Adipose tissue (tissue), 3 donors: Measurements from ENCODE around the gene UBE2D4. TPM values are rescaled to one million over a fixed set of nuclear protein-coding genes. Genes with fewer than 3 reads are reported as not detected.
"Not testable (repeated sequence)": the region's sequence is repeated elsewhere in the genome, so short reads cannot be mapped to it uniquely, and the experiment has no call there.

Source experiments
- H3K27ac ChIP-seq: one replicate; pipeline ENCODE4 v1.5.1; 2013; ENCODE audit warnings: low read depth, low read length
- WGBS, 3 donors: extraction: QIAGEN DNeasy Blood & Tissue Kit; methylation state at CpG; one replicate each; pipeline ENCODE4 v1.1.7; 2013; 5-methylcytosine and 5-hydroxymethylcytosine counted together
- polyA plus RNA-seq, 3 donors: library from polyadenylated mRNA; stranded (reverse); fragments of 200-250 nt; gene quantifications; one replicate each; pipeline ENCODE4 v1.2.3, GENCODE V29; 2013
- donor health status: healthy with polysubstance abuse.
- donor health status: Bipolar disorder and iron deficiency.
- donor health status: healthy.

UBE2D4 gene
- 10 to 100 TPM; 10.3 to 21.4 (median 14.8) TPM for polyA plus RNA-seq

DNA sequence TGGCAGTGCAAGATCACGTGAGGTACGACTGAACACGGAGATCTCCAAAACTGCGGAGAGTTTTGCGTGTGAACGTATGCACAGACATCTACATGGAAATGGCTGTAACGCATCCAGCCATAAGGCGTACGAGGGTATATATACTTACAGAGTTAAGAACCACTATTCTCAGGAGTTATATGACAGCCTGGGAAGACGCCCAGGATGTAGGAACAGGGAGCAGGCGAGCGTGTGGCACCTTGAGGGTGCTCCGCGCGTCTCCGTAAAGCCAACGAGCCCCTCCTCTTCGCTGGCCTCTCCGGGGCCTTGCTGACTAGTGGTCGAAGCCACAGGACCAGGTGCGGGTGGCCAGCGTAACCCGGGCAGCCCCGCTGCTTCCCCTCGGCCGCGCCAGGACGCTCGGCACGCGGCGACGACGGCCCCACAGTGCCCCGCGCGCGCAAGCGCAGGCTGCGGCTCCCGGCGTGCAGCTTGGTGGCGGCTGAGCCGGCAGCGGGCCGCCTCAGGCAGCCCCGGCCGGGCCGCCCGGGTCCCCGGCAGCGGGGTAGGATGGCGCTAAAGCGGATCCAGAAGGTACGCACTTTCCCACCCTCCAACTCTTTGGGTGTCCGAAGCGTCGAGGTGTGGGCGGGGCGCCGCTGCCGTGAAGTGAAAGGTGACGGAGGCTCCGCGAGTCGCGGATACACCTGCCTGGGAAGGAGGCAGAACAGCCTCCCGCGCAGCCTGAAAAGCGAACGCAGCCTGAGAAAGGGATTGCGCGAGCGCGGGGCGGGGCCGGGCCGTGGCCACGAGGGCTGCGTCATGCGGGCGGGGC is at the start of gene UBE2D4:
Gene UBE2D4, plus strand, starts transcription at position 453 of the 814 bp plus-strand sequence. Its CDS starts 97 bp downstream, at position 550.
- H3K27ac ChIP-seq: peak within 1 kb of the TSS; percentile 30
- 0 to 1% (median 1%) methylated on average over 71 to 82 of the region's 82 CpGs for WGBS, 3 donors

DNA sequence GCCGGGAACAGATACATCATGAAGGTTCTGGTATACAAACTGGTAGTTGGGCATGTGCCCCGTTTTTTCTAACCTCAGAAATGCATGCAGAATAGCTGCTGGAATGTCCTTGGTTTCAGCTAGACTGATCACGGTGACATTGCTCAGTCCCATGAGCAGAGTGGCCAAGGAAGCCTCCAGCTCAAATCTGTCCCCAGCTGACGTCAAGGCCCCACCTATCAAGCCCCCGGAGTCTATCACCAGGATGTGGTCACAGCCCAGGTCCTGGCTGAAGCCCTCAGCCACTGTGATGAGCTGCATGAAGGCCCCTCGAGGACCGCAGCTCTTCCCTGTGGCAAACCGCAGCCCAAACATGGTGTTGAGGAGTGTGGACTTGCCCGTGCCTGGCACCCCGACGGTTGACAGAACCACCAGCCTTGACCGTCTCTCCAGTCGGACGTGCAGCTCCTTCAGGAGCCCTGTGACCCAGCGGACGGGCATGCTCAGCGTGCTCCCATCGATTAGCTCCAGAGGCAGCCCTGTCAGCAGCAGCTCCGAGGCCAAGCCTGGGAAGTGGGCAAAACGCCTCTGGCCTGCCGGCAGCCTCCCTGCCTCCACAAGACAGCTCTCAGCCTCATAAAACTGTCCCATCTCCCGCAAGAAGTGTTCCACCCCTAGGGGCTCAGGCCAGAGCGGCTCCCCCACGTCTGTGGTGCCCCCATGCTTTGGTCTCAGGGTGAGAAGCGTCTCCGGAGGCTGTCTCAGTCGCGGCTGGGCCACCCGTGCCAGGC is 49.1 kb upstream of the UBE2D4 start:
- H3K27ac ChIP-seq: no peak overlapping the region
- WGBS, 3 donors: 91 to 93% (median 93%) methylated on average over 29 of the region's 29 CpGs

DNA sequence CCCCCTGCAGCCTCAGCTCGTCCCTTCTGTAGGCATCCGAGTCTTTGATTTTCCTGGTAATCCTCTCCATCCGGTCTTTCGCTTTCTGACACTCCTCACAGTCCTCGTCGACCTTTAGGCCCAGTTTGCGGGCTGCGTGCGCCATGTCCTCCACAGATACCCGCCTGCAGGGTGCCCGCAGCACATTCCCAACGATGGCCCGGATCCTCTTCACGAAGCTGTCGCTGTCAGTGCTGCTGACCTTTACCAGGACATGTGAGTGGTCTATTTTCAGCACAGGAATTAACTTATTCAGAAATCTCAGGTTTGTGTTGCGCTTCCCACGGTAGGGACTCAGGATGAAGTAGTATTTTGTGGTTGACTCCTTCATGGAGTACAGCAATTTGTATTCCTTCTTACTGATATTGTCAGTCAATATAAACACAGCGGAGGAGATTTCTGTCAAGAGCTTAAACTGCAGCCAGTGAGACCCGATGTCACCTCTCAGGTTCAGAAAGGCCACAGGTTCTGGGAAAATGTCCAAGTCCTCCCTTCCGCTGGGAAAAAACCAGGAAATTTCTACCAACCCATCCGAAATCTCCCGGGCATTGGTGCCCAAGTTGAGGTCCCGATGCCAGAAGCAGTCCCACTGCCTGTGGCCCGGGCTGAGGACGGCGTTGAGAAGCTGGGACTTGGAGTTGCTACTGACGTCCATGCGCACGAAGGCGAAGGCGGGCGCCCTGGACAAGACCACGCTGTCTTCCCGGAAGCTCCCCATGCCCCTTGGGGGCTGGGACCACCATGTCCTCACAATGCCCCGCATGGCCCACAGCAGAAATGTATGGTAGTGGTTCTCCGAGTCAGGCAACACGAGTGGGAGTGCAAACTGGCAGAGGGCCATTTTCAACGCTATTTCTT is 48.0 kb upstream of the UBE2D4 start:
- WGBS, 3 donors: 87 to 90% (median 89%) methylated on average over 38 of the region's 38 CpGs
- no peak overlapping the region for H3K27ac ChIP-seq

DNA sequence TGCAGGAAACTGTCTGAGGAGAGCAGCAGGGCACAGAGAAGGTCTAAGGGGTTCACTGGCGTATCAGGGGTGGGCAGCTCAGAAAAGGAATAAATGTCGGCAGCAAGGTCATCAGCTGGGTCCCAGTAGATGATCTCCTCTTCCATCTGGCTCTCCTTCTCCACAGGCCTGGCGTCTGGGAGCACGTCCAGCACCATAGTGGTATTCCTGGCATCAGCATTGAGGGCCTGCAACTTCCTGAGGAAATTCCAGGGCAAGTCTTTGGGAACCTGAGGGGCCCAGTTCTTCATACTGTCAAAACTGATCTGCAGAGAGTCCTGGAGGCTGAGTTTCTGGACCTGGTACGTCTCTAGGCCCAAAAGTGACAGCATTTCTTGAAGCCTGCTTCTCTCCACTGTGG is 47.4 kb upstream of the UBE2D4 start:
- WGBS, 3 donors: 72 to 79% (median 73%) methylated on average over 5 of the region's 5 CpGs

DNA sequence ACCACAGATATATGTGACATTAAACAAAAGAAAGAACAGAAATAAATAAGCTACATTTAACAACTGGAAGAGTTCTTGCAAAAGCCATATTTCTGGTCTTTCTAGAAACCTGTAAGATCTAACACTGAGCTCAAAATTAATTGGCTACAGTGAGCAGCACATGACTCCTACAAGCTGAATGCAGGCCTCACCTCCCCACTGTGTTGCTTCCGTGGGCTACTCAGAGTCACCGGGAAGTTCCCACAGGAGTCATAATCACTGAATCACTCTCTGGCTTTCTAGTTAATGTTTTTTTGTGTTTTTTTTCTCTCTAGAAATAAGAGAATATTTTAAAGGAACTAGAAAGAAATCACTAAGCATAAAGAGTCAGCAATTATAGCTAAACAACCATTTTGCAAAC is 46.8 kb upstream of the UBE2D4 start:
- no peak overlapping the region for H3K27ac ChIP-seq
- WGBS, 3 donors: 44 to 85% (median 74%) methylated on average over 2 of the region's 2 CpGs

More for the DNA sequence above, 47.4 kb upstream of the UBE2D4 start:
- no peak overlapping the region for H3K27ac ChIP-seq

DNA sequence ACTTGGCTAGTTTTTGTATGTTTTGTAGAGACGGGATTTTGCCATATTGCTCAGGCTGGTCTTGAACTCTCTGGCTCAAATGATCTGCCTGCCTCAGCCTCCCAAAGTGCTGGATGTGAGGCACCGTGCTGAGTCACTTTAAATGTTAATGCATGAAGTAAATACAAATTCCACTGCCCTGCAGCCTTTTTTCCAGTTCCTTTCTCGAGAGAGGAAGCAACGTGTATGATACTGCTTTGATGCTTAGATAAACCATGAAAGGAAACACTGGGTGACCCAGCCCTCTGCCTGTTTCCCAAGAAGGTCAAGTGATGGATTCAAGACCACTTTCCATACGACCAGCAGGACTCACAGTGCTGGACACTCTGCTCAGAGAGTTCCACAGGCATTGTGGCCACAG is 45.6 kb upstream of the UBE2D4 start:
- H3K27ac ChIP-seq: no peak overlapping the region
- 69 to 72% (median 70%) methylated on average over 5 of the region's 5 CpGs for whole genome bisulfite sequencing, 3 donors

DNA sequence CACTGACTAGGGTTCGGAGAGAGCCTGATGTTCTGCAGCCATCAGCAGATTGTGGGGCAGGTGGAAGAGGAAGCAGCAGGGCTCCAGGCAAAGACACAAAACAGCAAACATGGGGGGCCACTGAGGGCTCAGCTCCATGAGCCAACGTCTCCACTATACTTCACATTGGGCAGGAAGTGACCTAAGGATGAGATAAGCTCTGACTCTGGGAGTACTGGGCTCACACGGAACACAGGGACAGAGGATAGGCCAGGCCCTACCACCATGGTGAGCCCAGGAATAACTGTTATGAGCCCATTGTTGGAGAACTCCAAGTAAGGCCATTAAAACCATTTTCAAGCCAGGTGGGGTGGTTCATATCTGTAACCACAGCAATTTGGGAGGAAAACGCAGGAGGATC is 42.0 kb upstream of the UBE2D4 start:
- H3K27ac ChIP-seq: no peak overlapping the region
- 77 to 81% (median 79%) methylated on average over 4 of the region's 4 CpGs for WGBS, 3 donors

DNA sequence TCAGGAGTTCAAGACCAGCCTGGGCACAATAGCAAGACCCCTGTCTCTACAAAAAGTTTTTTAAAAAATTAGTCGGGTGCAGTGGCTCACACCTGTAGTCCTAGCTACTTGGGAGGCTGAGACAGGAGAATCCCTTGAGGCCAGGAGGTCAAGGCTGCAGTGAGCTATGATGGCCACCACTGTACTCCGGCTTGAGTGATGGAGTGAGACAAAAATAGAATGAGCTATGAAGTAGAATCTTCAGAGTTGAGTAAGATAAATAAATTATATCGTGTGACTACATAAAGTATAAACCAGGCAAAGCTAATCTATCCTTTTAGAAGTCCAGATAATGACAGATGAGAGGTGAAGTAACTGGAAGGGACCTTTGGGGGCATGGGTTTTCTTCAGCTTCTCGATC is 41.6 kb upstream of the UBE2D4 start:
- 90 to 94% (median 91%) methylated on average over 4 of the region's 4 CpGs for WGBS, 3 donors
- no peak overlapping the region for H3K27ac ChIP-seq

DNA sequence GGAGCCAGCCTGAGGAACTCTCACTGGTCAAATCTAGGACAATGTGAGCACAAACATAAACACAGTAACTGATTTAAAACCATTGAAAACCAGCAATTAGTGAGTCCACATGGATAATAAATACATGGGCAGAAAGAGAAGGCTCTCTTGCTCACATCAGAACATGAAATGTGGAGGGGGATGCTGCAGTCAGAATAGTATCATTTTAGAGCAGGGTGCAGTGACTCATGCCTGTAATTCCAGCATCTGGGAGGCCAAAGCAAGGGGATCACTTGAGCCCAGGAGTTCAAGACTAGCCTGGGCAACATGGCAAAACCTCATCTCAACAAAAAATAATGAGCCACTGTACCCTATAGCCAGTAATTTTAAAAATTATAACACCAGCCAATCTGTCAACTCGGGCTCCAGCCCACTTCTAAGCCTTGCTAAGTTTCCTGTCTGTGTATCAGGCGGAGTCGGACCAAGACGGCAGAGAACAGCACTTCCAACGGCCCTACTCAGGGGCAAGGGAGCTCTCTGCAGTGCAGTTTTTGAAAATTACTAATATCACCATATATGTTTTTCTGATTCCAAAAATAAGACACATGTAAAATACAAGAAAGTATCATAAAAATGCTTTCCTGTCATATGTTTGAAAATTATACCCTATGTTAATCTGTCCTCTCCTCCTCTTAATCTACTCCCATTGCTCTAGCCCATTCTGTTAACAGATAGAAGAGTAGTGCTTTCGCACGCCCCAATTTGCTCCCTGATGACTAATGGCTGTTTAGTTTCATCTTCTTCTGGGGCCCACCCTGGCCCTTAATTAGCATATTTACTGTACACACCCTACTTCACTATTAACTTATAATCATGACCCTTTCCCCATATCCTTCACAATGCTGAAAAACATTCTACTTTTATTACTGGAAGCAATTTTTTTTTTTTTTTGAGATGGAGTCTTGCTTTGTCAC is 37.0 kb upstream of the UBE2D4 start:
- H3K27ac ChIP-seq: no peak overlapping the region
- 72 to 82% (median 77%) methylated on average over 7 of the region's 7 CpGs for WGBS, 3 donors

DNA sequence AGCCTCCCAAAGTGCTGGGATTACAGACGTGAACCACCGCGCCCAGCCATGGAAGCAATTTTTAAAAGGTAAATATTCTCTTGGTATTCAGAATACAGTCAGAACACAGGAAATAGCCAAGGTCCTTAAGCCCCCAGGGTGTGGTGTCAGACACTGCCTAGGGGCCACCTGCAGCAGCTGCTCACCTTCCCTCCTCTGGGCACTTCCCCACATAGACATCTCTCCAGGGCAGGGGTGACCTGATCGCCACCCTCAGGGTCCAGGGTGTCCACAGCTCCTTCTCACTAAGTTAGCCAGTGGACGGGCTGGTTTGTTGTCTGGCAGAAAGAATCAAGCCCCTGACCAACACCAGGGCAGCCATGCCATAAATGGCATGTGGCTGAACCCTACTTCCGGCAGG is 35.8 kb upstream of the UBE2D4 start:
- H3K27ac ChIP-seq: no peak overlapping the region
- WGBS, 3 donors: 93 to 97% (median 94%) methylated on average over 6 of the region's 6 CpGs

DNA sequence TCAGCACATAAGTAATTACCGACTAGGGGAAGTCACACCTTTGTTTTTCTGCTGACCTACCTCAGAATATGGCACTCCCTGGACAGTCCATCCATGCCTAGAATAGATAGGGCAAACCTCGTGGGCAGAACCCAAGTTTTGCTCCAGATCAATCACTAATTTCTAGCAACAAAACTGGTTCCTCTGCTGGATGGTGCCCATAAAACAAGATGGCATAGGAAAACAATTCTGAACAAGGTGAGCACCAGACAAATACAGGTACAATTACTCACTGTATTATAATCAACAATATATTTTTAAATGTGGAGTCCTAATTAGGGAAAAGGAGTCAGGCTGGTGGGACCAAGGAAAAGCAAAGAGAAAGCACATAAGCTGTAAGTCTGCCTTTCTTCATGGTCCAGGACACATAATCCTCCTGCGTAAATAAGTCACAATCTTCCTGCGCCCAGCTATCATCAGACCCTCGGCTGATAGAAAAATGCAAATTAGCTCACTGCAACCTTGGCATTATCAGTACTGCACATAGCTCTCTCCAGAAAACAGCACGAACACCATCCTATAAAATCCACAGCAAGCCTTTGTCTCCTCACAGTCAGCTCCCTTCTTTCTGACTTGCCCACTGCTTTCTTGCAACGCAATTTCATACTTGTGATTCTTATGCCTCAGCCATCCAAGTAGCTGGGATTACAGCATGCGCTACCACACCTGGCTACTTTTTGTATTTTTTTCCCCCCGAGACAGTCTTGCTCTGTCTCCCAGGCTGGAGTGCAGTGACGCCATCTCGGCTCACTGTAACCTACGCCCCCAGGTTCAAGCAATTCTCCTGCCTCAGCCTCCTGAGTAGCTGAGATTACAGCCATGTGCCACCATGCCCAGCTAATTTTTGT is 34.9 kb upstream of the UBE2D4 start:
- H3K27ac ChIP-seq: no peak overlapping the region
- WGBS, 3 donors: 49 to 88% (median 87%) methylated on average over 12 of the region's 12 CpGs

DNA sequence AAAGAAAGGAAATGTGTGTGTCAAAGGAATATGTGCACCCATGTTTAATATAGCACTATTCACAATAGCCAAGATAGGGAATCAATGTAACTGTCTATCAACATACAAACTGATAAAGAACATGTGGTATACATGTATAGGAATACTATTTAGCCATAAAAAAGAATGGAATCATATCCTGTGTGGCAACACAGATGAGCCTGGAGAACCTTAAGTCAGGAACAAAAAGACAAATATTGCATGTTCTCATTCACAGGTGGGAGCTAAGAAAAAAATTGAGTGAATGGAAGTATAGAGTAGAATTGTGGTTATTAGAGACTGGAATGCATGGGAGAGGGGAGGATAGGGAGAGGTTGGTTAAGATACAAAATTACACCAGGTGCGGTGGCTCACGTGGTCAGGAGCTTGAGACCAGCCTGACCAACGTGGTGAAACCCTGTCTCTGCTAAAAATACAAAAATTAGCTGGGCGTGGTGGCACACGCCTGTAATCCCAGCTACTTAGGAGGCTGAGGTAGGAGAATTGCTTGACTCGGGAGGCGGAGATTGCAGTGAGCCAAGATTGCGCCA is 30.3 kb upstream of the UBE2D4 start:
- WGBS, 3 donors: 89 to 91% (median 90%) methylated on average over 8 of the region's 8 CpGs

DNA sequence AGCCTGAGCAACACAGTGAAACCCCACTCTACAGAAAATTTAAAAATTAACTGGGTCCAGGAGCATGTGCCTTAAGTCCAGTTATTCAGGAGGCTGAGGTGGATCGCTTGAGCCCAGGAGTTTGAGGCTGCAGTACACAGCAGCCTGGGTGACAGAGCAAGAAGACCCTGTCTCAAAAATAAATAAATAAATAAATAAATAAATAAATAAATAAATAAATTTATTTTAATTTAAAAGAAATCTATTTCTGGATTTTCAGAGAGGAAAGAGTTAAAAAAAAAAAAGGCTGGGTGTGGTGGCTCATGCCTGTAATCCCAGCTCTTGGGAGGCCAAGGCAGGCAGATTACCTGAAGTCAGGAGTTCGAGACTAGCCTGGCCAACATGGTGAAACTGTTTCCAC is 27.7 kb upstream of the UBE2D4 start:
- not testable (repeated sequence) for H3K27ac ChIP-seq
- 95 to 98% (median 97%) methylated on average over 2 of the region's 2 CpGs for WGBS, 3 donors

More for the DNA sequence above, 30.3 kb upstream of the UBE2D4 start:
- H3K27ac ChIP-seq: no peak overlapping the region

DNA sequence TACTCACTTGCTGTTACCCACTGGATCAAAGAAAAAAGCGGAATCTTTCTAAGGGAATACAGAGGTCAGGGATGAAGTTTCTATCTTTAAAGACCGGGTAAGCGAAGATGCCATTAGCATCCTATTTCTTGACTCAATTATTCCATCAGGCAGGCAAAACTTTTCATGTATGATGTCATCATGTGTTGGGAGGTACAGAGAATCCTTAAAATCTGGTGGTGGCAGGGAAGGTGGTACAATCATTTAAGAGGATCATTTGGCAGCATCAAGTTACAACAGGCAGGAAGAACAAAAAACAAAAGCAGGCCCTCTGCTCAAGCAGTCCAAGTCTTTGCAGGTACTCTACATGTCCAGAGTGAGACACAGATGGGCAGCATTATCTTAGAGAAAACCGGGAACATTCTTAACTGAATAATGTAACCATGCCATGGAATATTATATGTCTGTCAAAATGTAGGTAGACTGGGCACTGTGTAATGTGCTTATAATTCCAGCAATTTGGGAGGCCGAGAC is 23.6 kb upstream of the UBE2D4 start:
- H3K27ac ChIP-seq: no peak overlapping the region
- 93 to 95% (median 94%) methylated on average over 5 of the region's 5 CpGs for WGBS, 3 donors

DNA sequence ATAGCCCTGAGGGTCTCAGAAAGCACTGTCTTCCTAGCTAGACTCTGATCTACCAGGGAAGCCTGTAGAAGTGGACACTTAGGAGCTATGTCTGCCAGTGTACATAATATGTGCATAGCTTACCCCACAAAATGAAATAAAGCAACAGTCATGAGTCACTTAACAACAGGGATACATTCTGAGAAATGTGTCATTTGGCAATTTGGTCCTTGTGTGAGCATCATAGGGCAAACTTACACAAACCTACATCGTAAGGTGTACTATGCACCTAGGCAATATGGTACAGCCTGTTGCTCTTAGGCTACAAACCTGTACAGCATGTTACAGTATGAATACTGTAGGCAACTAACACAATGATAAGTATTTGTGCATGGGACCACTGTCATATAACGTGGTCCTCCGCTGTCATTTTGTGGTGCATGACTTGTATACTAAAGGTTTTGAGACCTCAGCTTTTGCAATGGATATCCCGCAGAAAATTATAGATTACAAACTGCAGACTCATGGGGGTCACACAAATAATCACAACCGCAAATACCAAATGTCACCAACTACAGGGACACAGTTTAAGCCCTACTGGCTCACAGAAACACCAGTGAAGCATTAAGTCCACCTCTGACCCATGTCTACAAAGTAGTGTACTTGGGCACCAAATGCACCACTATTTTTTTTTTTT is 21.6 kb upstream of the UBE2D4 start:
- WGBS, 3 donors: 91 to 94% (median 94%) methylated on average over 5 of the region's 5 CpGs
- H3K27ac ChIP-seq: no peak overlapping the region
